Adrenal gland (tissue), 12 donors: ENCODE data around the gene KIAA1549. TPM values are rescaled to one million over a fixed set of nuclear protein-coding genes. Genes with fewer than 3 reads are reported as not detected.

Experiments
- DNase-seq, 7 donors: peaks; one replicate each; pipeline ENCODE4 v3.0.0-alpha.2; 2019 to 2020
- H3K27ac ChIP-seq, 5 donors: fragments of 200-600 bp; sonication (generic) in 4 of 5; 1 replicate in 3 of 5; 2 replicates in 2 of 5; pipeline versions ENCODE4 v1.5.1 to v1.8.0; 2016 to 2020; ENCODE audit warnings: mild to moderate bottlenecking in 1 of 5
- H3K27me3 ChIP-seq: fragments of 200-600 bp; 2 replicates; pipeline ENCODE4 v1.8.0; 2021
- H3K36me3 ChIP-seq, 2 donors: fragments of 200-600 bp; replicated peaks in 1 of 2; 1 replicate in 1 of 2; 2 replicates in 1 of 2; pipeline versions ENCODE4 v1.5.1 to v1.8.0; 2018 to 2022
- H3K4me1 ChIP-seq, 2 donors: fragments of 200-600 bp; replicated peaks in 1 of 2; 1 replicate in 1 of 2; 2 replicates in 1 of 2; pipeline versions ENCODE4 v1.5.1 to v1.8.0; 2018 to 2021
- H3K4me3 ChIP-seq, 4 donors: fragments of 200-600 bp; sonication (generic) in 3 of 4; one replicate each; pipeline ENCODE4 v1.5.1; 2016 to 2018
- H3K9me3 ChIP-seq, 3 donors: fragments of 200-600 bp; sonication (generic) in 1 of 3; replicated peaks in 1 of 3; 1 replicate in 2 of 3; 2 replicates in 1 of 3; pipeline versions ENCODE4 v1.5.1 to v1.8.0; 2016 to 2021
- POLR2A ChIP-seq, 2 donors: fragments of 450-650 bp; IDR thresholded peaks; one replicate each; pipeline ENCODE4 v1.6.1; 2017; ENCODE audit warnings: antibody characterized with exemption in 2 of 2, mild to moderate bottlenecking in 2 of 2, moderate library complexity in 1 of 2
- WGBS, 4 donors: extraction: QIAGEN DNeasy Blood & Tissue Kit in 2 of 4; methylation state at CpG; one replicate each; pipeline versions ENCODE4 v1.1.5 to v1.1.7; 2013 to 2017; 5-methylcytosine and 5-hydroxymethylcytosine counted together
- intact Hi-C, 2 donors: fragments of 100-400 bp; cut with DNase I; formaldehyde crosslinking; loops; one replicate each; pipeline versions ENCODE4 v1.14.1 to v1.15.0; 2022 to 2023
- polyA plus RNA-seq, 3 donors: library from polyadenylated mRNA; stranded (reverse); fragments of 200-250 nt in 2 of 3; fragments of 350-450 nt in 1 of 3; fragmentation: Illumina TruSeq in 1 of 3; extraction: RNeasy Lipid Tissue Mini Kit (QIAGEN cat#74804) in 1 of 3; gene quantifications; one replicate each; pipeline ENCODE4 v1.2.3, GENCODE V29; 2013 to 2014
- total RNA-seq, 9 donors: library from RNA; depleted of rRNA in 4 of 9; stranded (reverse); fragments of >200 nt in 4 of 9; fragments of 120-200 nt in 1 of 9; fragmentation: NEBNext Ultra II Directional in 1 of 9; extraction: Animal tissue kit (Norgen Biotek cat#: 25700) in 1 of 9; gene quantifications; one replicate each; pipeline versions ENCODE4 v1.1.0 to v1.2.4, GENCODE V29; 2013 to 2023
- TF ChIP-seq, protein P1 (sequence below), 6 experiments: fragments of 450-650 bp in 4 of 6; fragments of 200-600 bp in 2 of 6; sonication (generic) in 1 of 6; IDR thresholded peaks; 1 replicate in 5 of 6; 2 replicates in 1 of 6; pipeline versions ENCODE4 v1.5.1 to v1.8.0; 2016 to 2021; ENCODE audit warnings: antibody characterized with exemption in 6 of 6, mild to moderate bottlenecking in 2 of 6, moderate library complexity in 1 of 6
- donor health status: healthy with polysubstance abuse.
- donor health status: Bipolar disorder and iron deficiency.
- donor health status: DM: yes; HTN: yes; CAD: no.
- donor health status: DM: no; HTN: no; CAD: no.
- donor health status: DM: no; HTN: no; CAD: no.
- donor health status: DM: yes; HTN: yes; CAD: no.

The KIAA1549 gene
- total and polyA plus RNA-seq, 12 donors: 1.3 to 7.6 (median 3.7) TPM

- no peaks in the 10 kb centered on the region for H3K36me3 ChIP-seq
- peak; percentile 52 to 87 (median 71) for DNase-seq
- intact Hi-C loops: no loop called here
- 25 to 32% (median 28%) methylated on average over 8 of the region's 8 CpGs for WGBS, 4 donors
- peaks cover 12 to 33% of the 10 kb centered on the region in 2 donors for H3K4me1 ChIP-seq
- no peaks in the 10 kb centered on the region for H3K27me3 ChIP-seq
- TF ChIP-seq, protein P1, sequence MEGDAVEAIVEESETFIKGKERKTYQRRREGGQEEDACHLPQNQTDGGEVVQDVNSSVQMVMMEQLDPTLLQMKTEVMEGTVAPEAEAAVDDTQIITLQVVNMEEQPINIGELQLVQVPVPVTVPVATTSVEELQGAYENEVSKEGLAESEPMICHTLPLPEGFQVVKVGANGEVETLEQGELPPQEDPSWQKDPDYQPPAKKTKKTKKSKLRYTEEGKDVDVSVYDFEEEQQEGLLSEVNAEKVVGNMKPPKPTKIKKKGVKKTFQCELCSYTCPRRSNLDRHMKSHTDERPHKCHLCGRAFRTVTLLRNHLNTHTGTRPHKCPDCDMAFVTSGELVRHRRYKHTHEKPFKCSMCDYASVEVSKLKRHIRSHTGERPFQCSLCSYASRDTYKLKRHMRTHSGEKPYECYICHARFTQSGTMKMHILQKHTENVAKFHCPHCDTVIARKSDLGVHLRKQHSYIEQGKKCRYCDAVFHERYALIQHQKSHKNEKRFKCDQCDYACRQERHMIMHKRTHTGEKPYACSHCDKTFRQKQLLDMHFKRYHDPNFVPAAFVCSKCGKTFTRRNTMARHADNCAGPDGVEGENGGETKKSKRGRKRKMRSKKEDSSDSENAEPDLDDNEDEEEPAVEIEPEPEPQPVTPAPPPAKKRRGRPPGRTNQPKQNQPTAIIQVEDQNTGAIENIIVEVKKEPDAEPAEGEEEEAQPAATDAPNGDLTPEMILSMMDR (IDR thresholded peaks at IDR 0.05): no peak
- peak in 1 of 2 donors; percentile 11 for TF ChIP-seq POLR2A (IDR thresholded peaks at IDR 0.05)
- peak overlapping the region in 4 of 5 donors; percentile 3 to 82 (median 61) for H3K27ac ChIP-seq
- no peaks in the 10 kb centered on the region for H3K9me3 ChIP-seq
- no peak overlapping the region for H3K4me3 ChIP-seq
Observed at GRCh38 chr7:138961159-138961558, 20.0 kb downstream of the KIAA1549 start.

DNA sequence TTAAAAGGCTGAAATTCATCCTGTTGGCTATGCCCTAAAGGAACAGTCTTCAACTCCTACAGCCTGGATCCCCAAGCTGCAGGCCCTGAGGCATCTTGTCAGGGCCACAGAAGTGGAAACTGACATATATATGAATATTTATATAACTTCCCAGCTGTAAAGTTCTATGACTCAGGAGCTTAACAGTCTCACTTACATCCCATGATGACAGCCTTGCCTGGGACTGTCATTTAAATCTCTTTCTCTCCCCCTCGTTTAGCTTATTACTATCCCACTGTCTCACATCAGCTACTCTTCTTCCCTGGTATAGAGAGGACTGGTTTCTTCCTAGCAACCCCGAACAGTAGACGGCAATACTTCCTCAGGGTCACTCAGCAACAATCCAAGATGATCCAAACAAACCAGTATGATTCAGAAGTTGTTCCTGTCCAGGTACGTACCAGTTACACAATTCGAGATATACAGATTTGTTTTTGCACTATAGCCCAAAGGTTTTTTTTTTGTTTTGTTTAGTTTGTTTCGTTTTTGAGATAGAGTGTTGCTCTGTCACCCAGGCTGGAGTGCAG, 22.7 kb downstream of the KIAA1549 start:
- Histone ChIP-seq H3K4me1 (peaks cover 12 to 38% of the 10 kb centered on the region in 2 donors), H3K4me3 (no peak overlapping the region), H3K27ac (peak overlapping the region in 1 of 5 donors; percentile 44), H3K9me3 (no peaks in the 10 kb centered on the region), H3K27me3 (no peaks in the 10 kb centered on the region), H3K36me3 (no peaks in the 10 kb centered on the region)
- no peak for DNase-seq
- intact Hi-C loops: no loop called here
- TF ChIP-seq POLR2A (IDR thresholded peaks at IDR 0.05): no peak
- TF ChIP-seq, protein P1 (IDR thresholded peaks at IDR 0.05): no peak
- WGBS, 4 donors: 30 to 45% (median 38%) methylated on average over 6 of the region's 6 CpGs

DNA sequence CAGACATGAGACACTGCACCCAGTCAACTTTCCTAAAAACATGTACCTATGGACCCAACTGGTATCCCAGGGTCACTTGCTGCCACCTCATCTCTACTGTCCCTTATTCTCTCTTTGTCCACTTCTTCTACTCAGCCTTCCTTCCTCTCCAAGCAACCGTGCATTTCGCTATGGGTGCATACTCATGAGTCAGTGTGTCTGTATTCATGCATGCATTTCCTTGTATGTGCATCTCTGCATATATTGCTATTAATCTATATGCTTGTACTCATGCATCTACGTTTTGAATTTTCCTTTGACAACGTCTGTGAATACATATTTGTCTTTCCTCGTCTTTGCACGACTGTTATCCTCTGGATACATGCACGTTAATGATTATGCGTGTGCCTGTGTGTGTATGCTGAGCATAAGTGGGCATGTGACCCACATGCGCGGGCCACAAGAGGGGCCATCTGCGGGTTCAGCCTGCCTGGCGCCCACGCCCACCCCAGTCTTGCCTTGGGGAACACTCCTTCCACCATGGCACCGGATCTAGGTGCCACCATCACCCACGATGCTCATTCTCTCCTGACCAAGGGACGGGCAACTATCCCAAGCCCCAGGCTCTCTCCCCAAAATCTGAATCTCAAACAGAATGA, 23.3 kb downstream of the KIAA1549 start:
- Histone ChIP-seq H3K27ac (peak overlapping the region in 1 of 5 donors; percentile 44), H3K9me3 (no peaks in the 10 kb centered on the region), H3K36me3 (no peaks in the 10 kb centered on the region), H3K27me3 (no peaks in the 10 kb centered on the region), H3K4me1 (peaks cover 12 to 34% of the 10 kb centered on the region in 2 donors), H3K4me3 (no peak overlapping the region)
- DNase-seq: no peak
- 95 to 98% (median 95%) methylated on average over 16 of the region's 16 CpGs for WGBS, 4 donors
- TF ChIP-seq POLR2A (IDR thresholded peaks at IDR 0.05): no peak
- TF ChIP-seq, protein P1 (IDR thresholded peaks at IDR 0.05): no peak
- intact Hi-C loops: no loop called here

DNA sequence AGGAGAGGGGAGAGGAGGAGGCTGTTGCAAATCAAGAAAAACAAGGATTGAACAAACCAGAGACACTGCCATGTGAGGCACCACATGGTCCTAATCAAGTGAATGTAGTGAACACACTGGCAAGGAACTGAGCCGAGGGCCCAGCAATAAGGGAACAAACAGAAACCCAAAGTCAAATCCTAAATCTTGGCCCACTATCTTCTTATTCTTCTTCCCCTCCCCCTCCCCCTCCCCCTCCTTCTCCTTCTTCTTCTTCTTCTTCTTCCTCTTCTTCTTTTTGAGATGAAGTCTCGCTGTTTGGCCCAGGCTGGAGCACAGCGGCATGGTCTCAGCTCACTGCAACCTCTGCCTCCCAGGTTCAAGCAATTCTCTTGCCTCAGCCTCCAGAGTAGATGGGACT, 24.0 kb downstream of the KIAA1549 start:
- Histone ChIP-seq H3K9me3 (no peaks in the 10 kb centered on the region), H3K27me3 (no peaks in the 10 kb centered on the region), H3K27ac (no peak overlapping the region), H3K36me3 (no peaks in the 10 kb centered on the region), H3K4me1 (peaks cover 12 to 41% of the 10 kb centered on the region in 2 donors), H3K4me3 (no peak overlapping the region)
- 84 to 92% (median 88%) methylated on average over 3 of the region's 3 CpGs for WGBS, 4 donors
- intact Hi-C loops: no loop called here
- no peak for DNase-seq
- TF ChIP-seq POLR2A (IDR thresholded peaks at IDR 0.05): no peak
- TF ChIP-seq, protein P1 (IDR thresholded peaks at IDR 0.05): no peak
